HAP-1 (cell line): Measurements from ENCODE around the gene KIF25.
A peak's percentile ranks its signal among the peaks of the same experiment; 100 is the strongest.

Experiments used
- DNase-seq, 2 experiments: peaks; one replicate each; pipeline ENCODE4 v3.0.0-alpha.2; 2016 to 2020; ENCODE audit warnings: low spot score in 2 of 2
- H3K27me3 ChIP-seq: fragments of 250-450 bp; sonication (Bioruptor Pico); 2 replicates; pipeline ENCODE4 v1.5.1; 2020; ENCODE audit warnings: low read depth, mild to moderate bottlenecking, moderate library complexity
- H3K36me3 ChIP-seq: fragments of 250-450 bp; sonication (Bioruptor Pico); replicated peaks from 2 replicates; pipeline ENCODE4 v1.5.1; 2020; ENCODE audit warnings: mild to moderate bottlenecking
- H3K4me1 ChIP-seq: fragments of 250-450 bp; sonication (Bioruptor Pico); 2 replicates; pipeline ENCODE4 v1.5.1; 2020; ENCODE audit warnings: mild to moderate bottlenecking
- H3K4me3 ChIP-seq: fragments of 250-450 bp; sonication (Bioruptor Pico); 2 replicates; pipeline ENCODE4 v1.5.1; 2020; ENCODE audit warnings: mild to moderate bottlenecking, moderate library complexity
- H3K9me3 ChIP-seq: fragments of 250-450 bp; sonication (Bioruptor Pico); 2 replicates; pipeline ENCODE4 v1.5.1; 2020; ENCODE audit warnings: mild to moderate bottlenecking, moderate library complexity
- in situ Hi-C: fragments of 300-500 bp; cut with MboI; formaldehyde crosslinking; loops from 3 replicates; pipeline ENCODE4 v1.14.3; 2020; ENCODE audit warnings: low sequenced_read_pairs, inconsistent platforms, mixed read lengths

The KIF25 gene

GRCh38 chr6:168022488-168023321, 25.2 kb downstream of the KIF25 start:
- Histone ChIP-seq H3K9me3 (no peaks in the 10 kb centered on the region), H3K4me1 (no peaks in the 10 kb centered on the region), H3K36me3 (no peaks in the 10 kb centered on the region), H3K4me3 (no peak overlapping the region), H3K27me3 (peaks cover 5% of the 10 kb centered on the region)
- DNase-seq = no peak
- in situ Hi-C loops = no loop called here

GRCh38 chr6:168024951-168025510, 27.6 kb downstream of the KIF25 start:
- in situ Hi-C loops = no loop called here
- H3K27me3 ChIP-seq = peaks cover 5% of the 10 kb centered on the region
- H3K9me3 ChIP-seq = no peaks in the 10 kb centered on the region
- H3K4me1 ChIP-seq = no peaks in the 10 kb centered on the region
- no peaks in the 10 kb centered on the region for H3K36me3 ChIP-seq
- H3K4me3 ChIP-seq = no peak overlapping the region
- DNase-seq = no peak

GRCh38 chr6:168025831-168026710, 28.6 kb downstream of the KIF25 start:
- no peaks in the 10 kb centered on the region for H3K36me3 ChIP-seq
- in situ Hi-C loops = no loop called here
- no peaks in the 10 kb centered on the region for H3K4me1 ChIP-seq
- H3K27me3 ChIP-seq = peaks cover 5% of the 10 kb centered on the region
- H3K9me3 ChIP-seq = no peaks in the 10 kb centered on the region
- no peak overlapping the region for H3K4me3 ChIP-seq
- no peak for DNase-seq

- H3K4me1 ChIP-seq = no peaks in the 10 kb centered on the region
- H3K9me3 ChIP-seq = no peaks in the 10 kb centered on the region
- no peak for DNase-seq
- H3K36me3 ChIP-seq = no peaks in the 10 kb centered on the region
- in situ Hi-C loops = no loop called here
- H3K27me3 ChIP-seq = no peaks in the 10 kb centered on the region
- H3K4me3 ChIP-seq = no peak overlapping the region
Observed at GRCh38 chr6:168026925-168027324, 29.5 kb downstream of the KIF25 start.

- H3K36me3 ChIP-seq = no peaks in the 10 kb centered on the region
- in situ Hi-C loops = no loop called here
- H3K27me3 ChIP-seq = no peaks in the 10 kb centered on the region
- H3K4me1 ChIP-seq = no peaks in the 10 kb centered on the region; the same call in 1 of the 2 replicates
- no peak for DNase-seq
- H3K4me3 ChIP-seq = no peak overlapping the region
- H3K9me3 ChIP-seq = no peaks in the 10 kb centered on the region
Observed at GRCh38 chr6:168027521-168027920, 30.1 kb downstream of the KIF25 start.

GRCh38 chr6:168028181-168028580, 30.7 kb downstream of the KIF25 start:
- in situ Hi-C loops = no loop called here
- Histone ChIP-seq H3K4me1 (no peaks in the 10 kb centered on the region; the same call in 1 of the 2 replicates), H3K4me3 (no peak overlapping the region), H3K9me3 (no peaks in the 10 kb centered on the region), H3K27me3 (no peaks in the 10 kb centered on the region), H3K36me3 (no peaks in the 10 kb centered on the region)
- no peak for DNase-seq

- no peaks in the 10 kb centered on the region for H3K9me3 ChIP-seq
- in situ Hi-C loops = no loop called here
- DNase-seq = no peak
- no peaks in the 10 kb centered on the region; the same call in 1 of the 2 replicates for H3K4me1 ChIP-seq
- no peak overlapping the region for H3K4me3 ChIP-seq
- no peaks in the 10 kb centered on the region for H3K27me3 ChIP-seq
- no peaks in the 10 kb centered on the region for H3K36me3 ChIP-seq
Observed at GRCh38 chr6:168029459-168030217, 32.2 kb downstream of the KIF25 start.

- Histone ChIP-seq H3K27me3 (no peaks in the 10 kb centered on the region), H3K4me3 (no peak overlapping the region), H3K9me3 (no peaks in the 10 kb centered on the region), H3K36me3 (no peaks in the 10 kb centered on the region), H3K4me1 (no peaks in the 10 kb centered on the region; the same call in 1 of the 2 replicates)
- in situ Hi-C loops = no loop called here
- DNase-seq = no peak
Observed at GRCh38 chr6:168030218-168030746, 32.8 kb downstream of the KIF25 start.

- peaks cover 5% of the 10 kb centered on the region for H3K4me1 ChIP-seq
- no peaks in the 10 kb centered on the region for H3K9me3 ChIP-seq
- no peaks in the 10 kb centered on the region for H3K36me3 ChIP-seq
- no peak for DNase-seq
- H3K27me3 ChIP-seq = no peaks in the 10 kb centered on the region
- in situ Hi-C loops = no loop called here
- no peak overlapping the region for H3K4me3 ChIP-seq
Observed at GRCh38 chr6:168030908-168031307, 33.4 kb downstream of the KIF25 start.

- in situ Hi-C loops = no loop called here
- Histone ChIP-seq H3K4me1 (peaks cover 8% of the 10 kb centered on the region), H3K4me3 (no peak overlapping the region), H3K9me3 (no peaks in the 10 kb centered on the region), H3K27me3 (no peaks in the 10 kb centered on the region), H3K36me3 (no peaks in the 10 kb centered on the region)
- DNase-seq = no peak
Observed at GRCh38 chr6:168031411-168031971, 34.0 kb downstream of the KIF25 start.

- H3K27me3 ChIP-seq = no peaks in the 10 kb centered on the region
- in situ Hi-C loops = no loop called here
- no peaks in the 10 kb centered on the region for H3K36me3 ChIP-seq
- no peaks in the 10 kb centered on the region for H3K9me3 ChIP-seq
- H3K4me3 ChIP-seq = no peak overlapping the region
- peak; percentile 14 to 35 for DNase-seq
- H3K4me1 ChIP-seq = peaks cover 8% of the 10 kb centered on the region
Observed at GRCh38 chr6:168032005-168032760, 34.7 kb downstream of the KIF25 start.

- Histone ChIP-seq H3K4me3 (no peak overlapping the region), H3K27me3 (no peaks in the 10 kb centered on the region), H3K4me1 (peaks cover 8% of the 10 kb centered on the region), H3K36me3 (no peaks in the 10 kb centered on the region), H3K9me3 (no peaks in the 10 kb centered on the region)
- in situ Hi-C loops = no loop called here
- no peak for DNase-seq
Observed at GRCh38 chr6:168033791-168034190, 36.3 kb downstream of the KIF25 start.
